DMS79 (cell line): ENCODE data around the gene AKAP9.
"Not testable (repeated sequence)": the region's sequence is repeated elsewhere in the genome, so short reads cannot be mapped to it uniquely, and the experiment has no call there.

Experiments
- DNase-seq: peaks from one replicate; lab custom pipeline; 2025; lab: John Stamatoyannopoulos, UW

The AKAP9 gene

DNA sequence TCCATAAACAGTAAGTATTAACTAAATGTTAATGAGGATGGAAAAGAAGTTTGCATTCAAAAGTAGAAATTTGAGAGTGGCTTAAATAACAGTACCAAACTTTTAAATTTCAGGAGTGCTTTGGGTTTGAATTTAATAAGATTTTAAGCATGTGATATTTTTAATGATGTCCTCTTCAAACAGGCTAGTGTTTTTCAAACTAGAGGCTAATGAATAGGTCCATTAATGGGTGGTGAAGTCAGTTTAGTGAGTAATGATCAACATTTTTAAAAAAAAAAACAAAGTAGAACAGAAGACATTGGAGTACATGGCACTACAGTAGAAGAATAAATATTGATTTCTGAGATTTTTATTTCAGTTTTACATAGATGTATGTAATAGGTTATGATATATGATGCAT, 72.9 kb downstream of the AKAP9 start:
- no peak for DNase-seq

DNA sequence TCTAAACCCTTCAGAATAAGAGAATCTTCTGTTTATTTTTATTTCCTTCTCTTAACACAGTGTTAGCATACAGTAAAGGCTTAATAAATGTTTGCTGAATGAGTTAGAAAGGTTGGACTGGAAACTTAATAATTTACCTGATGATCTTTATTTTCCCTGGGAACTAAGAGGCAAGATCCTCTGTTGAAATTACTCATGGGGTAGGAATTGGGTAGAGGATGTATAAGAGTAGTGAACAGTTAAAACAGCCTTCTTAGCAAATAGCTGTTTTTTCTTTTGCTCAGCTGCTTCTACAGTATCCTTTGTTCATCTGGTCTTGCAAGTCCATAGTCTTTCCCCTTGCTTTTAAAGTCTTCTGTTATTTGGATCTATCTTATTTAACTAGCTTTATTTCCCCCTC, 80.0 kb downstream of the AKAP9 start:
- no peak for DNase-seq

DNA sequence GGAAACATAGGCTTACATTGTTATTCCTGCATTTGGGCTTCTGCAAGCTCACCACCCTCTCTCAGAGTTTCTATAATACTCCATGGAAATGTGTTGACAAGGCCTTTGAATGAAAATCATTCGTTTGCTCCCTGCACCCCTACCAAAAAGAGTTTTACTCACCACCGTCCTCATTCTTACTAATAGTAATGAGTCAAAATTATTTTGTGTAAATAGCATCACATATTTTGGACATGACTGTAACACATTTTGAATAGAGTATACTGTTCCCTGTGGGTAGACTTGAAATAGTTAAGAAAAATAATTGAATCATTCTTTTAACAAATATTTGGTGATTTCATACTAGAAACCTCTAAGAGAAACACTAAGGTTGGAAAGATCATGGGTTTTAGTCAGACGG, 84.6 kb downstream of the AKAP9 start:
- DNase-seq, result no peak

DNA sequence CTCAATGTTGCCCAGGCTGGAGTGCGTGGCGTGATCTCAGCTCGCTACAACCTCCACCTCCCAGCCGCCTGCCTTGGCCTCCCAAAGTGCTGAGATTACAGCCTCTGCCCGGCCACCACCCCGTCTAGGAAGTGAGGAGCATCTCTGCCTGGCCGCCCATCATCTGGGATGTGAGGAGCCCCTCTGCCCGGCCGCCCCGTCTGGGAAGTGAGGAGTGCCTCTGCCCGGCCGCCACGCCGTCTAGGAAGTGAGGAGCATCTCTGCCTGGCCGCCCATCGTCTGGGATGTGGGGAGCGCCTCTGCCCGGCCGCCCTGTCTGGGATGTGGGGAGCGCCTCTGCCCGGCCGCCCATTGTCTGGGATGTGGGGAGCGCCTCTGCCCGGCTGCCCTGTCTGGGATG, 86.0 kb downstream of the AKAP9 start:
- DNase-seq, result not testable (repeated sequence)

DNA sequence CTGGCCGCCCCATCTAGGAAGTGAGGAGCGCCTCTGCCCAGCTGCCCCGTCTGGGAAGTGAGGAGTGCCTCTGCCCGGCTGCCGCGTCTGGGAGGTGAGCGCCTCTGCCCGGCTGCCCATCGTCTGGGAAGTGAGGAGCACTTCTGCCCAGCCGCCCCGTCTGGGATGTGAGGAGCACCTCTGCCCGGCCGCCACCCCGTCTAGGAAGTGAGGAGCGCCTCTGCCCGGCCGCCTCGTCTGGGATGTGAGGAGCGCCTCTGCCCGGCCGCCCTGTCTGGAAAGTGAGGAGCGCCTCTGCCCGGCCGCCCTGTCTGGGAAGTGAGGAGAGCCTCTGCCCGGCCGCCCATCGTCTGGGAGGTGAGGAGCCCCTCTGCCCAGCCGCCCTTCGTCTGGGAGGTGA, 86.5 kb downstream of the AKAP9 start:
- not testable (repeated sequence) for DNase-seq

DNA sequence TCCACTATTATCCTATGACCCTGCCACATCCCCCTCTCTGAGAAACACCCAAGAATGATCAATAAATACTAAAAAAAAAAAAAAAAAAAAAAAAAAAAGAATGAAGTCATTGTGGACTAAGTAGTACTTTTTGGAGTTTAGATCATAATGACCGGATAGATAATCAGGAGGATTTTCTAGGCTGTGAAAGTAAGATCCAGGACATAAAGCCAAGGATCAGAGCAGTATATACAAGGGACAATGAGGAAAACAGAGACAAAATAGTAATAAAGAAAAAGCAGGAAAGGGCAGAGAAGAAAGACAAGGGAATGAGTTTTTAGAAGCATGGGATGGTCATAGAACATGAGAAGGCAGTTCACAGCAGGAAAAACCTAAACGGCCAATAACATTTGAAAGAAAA, 87.6 kb downstream of the AKAP9 start:
- no peak for DNase-seq

DNA sequence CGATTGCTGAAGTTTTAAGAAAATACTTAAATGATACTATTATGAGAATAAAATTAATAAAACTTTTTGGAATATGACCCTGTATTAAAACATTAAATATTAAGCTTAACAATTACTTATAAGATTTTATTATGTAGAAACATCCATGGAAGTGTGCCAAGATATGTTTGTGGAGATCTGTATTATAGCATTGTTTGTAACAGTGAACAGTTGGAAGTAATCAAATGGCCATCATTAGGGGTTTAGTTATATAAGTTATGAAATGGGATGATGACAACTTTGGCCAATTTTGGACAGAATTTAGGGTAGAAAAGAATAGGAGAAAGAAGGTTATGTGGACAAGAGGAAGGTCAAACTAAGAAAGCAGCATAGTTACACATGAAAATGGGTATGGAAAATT, 88.0 kb downstream of the AKAP9 start:
- no peak for DNase-seq

DNA sequence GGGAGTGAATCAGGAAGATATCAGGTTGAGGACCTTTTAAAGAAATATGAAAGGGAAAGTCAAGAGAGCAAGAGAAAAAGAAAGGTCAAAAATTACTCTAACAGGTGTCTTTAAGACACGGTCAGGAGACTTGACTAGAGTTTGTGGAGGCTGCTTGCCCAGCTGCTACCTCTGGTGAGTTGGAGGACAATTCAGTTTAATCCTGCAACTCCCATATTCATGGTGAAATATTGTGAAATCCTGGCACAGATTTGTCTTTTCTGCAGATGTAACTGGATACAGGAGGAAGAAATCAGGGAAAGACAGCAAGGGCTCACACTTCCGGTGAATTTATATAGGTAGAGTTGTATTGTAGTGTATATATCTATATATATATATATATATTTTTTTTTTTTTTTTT, 93.5 kb downstream of the AKAP9 start:
- DNase-seq, result no peak

DNA sequence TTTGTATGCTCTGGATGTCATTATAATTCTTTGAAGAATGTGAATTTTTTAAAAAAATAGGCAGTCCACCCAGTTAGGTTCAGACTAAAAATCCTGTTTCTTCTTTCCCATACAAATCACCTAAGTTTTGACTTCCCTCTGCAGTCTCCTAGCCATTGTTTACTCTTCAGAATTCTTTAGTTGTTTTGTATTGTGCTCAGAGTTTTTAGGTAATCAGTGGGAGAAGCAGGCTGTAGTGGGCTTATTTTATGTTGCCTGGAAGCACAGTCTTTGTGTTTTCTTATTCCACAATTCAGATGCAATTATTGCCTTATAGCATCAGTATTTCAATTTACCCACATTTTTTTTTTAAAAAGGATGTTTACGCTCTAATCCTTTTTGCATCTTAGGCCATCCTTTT, 94.9 kb downstream of the AKAP9 start:
- DNase-seq, result no peak

DNA sequence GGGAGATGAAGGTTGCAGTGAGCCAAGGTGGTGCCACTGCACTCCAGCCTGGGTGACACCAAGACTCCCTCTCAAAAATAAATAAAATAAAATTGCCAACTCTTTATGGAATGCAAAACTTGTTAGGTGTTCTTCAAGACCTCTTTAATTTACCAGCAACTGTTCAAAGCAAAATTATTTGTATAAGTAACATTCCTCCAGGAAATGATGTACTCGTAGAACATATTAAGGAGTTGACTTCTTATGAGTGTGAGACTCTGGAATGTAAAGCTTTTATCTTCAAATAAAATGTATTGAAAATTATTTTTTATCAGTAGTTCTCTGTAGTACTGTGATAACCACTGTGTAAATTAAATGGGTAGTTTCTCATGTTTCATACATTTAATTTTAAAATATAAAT, 99.2 kb downstream of the AKAP9 start:
- no peak for DNase-seq

DNA sequence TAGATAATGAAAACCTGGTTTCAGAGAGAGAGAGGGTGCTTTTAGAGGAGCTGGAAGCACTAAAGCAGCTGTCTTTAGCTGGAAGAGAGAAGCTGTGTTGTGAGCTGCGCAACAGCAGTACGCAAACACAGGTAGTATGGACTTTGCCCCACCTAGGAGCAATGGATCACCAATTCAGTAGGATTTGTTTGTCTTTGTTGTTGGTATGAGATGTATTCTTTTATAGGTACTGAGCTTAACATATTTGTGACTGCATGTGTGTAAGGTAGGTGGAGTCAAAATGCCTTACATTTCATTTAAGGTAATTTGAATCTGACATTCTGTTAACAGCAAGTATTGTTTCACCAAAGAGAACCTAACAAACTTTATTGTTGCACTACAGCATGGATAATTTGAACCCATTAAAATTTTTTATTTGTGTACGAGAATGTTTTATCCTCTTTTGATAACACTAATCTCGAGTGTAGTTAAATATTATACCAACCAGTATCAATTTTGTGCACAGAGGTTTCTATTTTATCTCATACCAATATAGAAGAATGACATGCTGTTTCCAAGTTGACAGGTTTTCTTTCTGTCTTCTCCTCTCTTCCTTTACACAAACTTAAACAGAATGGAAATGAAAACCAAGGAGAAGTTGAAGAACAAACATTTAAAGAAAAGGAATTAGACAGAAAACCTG, 101.5 kb downstream of the AKAP9 start:
- DNase-seq, result no peak

DNA sequence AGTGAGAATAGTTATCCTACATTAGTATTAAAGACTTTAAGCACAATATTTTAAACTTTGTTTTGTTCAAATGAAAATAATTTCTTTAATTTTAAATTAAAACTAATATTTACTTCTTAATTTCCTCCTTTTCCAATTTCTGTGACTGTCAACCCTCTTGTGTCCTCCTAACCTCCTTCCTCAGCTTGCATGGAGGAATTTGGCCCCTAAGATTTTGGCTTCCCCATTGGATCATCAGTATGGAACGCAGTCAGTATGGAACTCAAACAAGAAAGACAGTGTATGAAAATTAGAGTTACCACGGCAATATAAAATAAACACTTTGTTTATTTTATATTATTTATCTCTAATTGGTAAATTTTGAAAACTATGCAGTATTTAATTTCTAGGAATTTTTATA, 102.4 kb downstream of the AKAP9 start:
- DNase-seq, result no peak

DNA sequence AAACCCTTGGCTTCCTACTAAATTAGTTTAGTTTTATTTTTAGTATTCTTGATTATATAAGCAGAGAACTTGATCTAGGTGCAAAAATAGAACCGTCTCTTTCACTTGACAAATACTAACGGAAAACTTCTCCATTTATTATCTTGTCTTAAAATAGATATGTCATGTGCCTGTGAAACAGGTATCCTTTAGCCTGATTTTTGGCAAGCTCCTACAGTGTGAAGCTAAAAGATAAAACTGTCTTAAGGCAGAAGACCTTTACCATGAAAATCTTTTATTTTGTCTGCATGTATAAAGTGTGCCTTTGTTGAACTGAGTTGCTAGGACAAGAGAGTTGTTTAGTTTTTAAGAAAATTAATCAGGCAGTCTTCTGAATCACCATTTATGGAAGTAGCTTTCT, 103.0 kb downstream of the AKAP9 start:
- DNase-seq, result no peak

DNA sequence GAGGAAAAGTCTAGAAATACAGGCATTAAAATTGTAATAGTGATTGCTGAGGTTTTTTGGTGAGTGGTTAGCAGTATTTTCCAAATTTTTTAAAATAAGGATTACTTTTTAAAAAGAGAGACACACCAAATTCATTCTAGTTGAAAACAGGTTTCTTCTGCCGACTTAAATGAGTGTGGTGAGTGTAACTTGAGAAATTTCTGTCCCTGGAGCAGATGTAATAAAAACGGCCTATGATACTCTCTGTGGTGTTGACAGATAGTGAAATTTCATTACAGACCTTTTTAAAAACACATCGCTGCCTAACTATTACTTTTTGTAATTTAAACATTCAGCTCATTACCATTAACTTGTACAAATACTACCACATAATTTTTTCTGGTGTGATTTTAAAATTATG, 103.5 kb downstream of the AKAP9 start:
- DNase-seq, result no peak

DNA sequence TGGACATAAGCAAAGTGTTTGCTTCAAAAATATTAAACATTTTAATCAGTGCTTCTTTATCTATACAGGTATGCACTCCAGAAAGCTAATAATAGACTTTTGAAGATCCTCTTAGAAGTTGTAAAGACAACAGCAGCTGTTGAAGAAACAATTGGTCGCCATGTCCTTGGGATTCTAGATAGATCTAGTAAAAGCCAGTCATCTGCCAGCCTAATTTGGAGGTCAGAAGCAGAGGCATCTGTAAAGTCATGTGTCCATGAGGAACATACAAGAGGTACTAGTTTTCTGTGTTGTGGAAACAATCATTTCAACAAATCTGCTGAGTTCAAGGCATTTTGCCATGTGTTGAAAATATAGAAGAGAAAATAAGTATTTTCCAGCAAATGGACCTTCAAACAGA, 104.3 kb downstream of the AKAP9 start:
- DNase-seq, result no peak

DNA sequence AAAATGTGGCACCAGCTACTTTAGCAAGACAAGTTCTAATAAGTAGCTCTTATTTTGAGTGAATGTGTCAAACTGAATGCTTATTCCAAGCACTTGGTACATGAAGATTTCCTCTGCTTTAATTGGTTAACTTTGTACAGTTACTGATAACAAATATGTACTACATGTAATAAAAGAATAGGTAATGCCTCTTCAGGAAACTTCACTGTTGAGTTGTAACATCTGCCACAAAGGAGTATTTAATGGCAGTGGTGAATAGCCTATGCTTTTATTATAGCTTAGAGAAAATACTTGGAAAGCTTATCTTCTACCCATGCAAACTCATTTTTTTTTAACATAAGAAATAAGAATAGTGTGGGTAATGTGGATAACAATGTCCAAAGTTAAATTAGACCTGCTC, 111.0 kb downstream of the AKAP9 start:
- DNase-seq, result no peak

DNA sequence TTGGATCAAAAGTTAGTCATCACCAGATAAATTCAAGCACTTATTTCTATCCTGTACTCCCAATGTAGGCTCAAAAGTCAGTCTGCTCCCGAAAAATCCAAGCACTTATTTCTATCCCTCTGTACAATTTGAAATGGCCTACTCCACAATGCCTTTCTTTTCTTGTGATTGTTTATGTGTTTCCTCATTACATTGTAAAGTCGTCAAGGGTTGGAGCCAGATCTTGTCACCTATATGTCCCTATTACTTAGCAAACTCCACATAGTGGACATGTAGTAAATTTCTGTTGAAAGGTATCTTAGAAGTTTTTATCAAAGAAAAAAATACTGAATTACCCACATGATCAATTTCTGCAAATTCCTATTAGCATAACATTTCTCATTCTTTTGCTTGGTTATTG, 111.5 kb downstream of the AKAP9 start:
- DNase-seq, result no peak

DNA sequence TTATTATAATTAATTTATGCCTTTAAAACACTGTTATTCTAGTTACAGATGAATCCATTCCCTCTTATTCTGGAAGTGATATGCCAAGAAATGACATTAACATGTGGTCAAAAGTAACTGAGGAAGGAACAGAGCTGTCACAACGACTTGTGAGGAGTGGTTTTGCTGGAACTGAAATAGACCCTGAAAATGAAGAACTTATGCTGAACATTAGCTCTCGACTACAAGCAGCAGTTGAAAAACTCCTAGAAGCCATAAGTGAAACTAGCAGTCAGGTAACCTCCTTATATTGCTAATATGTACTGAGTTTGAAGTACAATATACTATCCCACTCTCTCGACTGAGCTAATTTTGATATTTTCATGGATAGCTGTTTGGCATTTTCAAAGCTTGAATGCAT, 112.0 kb downstream of the AKAP9 start:
- DNase-seq, result no peak

DNA sequence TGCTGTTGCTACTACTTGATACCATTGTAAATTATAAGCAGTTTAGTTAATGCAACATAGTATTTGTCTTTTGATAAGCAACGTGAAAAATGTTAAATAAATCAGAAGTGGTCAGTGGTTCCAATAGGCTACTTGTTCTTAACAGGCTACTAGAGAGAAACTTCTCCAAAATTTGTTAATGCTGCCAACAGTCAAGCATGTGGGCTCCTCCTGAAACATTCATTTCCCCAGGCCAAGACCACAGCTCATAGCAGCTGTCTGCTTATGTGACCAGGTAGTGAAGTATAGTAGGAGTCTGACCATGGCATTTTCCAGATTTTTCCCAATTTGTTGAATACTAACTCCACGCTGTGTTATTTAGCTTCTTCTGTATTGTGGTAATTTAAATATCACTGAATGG, 112.7 kb downstream of the AKAP9 start:
- DNase-seq, result no peak

DNA sequence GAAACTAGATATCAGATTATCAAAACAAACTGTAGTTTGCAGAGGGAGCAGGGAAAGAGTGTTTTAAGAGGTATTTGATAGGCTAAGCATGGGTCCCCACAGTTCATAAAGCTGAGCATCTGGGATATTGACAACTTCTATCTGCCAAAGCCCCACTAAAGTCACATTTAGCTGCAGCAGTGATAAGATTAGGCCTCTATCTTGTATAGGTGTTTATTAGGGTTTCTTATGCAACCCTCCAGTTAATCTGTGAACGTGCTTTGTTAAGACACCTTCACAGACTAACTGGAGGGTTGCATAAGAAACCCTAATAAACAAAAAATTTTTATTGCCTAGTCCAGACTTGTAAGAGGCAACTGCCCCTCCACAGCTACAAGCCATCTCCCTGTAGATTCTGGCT, 115.6 kb downstream of the AKAP9 start:
- no peak for DNase-seq

DNA sequence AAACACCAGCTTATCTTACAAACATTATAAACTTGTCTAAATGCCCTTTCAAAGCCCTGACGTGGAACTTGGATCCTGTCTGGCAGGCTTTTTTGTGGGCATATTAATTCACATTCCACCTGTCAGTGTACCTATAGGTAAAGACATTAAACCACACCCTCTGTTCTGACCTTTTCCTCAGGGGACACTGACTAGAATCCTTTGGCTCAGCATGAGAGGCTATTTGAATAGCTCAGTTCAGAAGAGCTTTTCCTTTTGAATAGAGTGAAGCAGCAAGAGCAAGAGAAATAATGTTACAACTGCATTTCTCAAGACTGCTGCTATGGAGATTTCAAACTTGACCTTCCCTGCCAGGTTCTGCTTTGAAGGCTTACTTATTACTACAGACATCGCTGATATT, 116.7 kb downstream of the AKAP9 start:
- no peak for DNase-seq

DNA sequence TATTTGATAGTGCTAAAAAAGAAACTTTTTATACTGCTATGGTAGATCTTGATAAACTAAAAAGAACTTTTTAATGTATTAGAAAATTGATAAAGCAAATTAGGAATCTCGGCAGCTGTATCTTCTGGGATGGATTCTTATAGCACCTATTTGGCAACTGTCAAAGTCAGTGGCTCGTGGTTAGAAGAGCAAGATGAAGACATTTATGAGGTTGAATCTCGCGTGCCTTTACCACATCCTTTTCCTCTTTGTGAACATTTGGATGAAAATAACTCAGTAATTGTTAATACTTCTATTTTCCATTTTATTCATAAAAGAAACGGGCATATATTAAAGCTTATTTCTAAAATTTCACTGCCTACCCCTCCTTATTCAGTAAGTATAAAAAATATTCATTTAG, 117.4 kb downstream of the AKAP9 start:
- no peak for DNase-seq

DNA sequence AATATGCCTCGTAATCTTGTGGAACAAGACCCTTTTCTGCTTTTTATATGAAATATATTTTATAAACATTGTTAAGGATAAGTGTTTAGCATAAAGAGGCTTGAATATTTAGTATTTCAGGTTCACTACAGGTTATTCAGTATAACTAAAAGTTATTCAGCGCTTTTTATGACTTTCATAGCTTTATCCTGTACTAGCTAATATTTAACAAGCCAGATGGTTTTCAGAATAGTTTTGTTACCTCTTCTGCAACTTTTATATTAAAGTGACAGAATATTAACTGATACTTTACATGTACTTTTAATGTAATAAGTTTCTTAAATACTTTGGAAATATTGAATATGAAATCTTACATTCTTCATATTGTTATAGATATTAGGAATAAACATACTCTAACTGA, 118.2 kb downstream of the AKAP9 start:
- no peak for DNase-seq

DNA sequence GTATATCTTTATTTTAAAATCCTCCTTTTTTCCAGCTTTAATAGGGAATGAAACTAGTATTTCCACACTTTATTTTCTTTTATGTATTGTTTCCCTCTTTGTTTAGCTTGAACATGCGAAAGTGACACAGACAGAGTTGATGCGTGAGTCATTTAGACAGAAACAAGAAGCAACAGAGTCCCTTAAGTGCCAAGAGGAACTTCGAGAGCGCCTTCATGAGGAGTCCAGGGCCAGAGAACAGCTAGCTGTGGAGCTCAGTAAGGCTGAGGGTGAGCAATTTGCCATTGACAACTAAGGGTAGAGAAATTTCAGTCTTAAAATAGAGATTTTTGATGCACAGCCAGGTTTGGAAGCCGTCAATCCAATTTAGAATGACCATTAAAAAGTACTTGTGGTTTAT, 120.5 kb downstream of the AKAP9 start:
- no peak for DNase-seq
